ENCODE results near the gene ARID2. TPM values are rescaled to one million over a fixed set of nuclear protein-coding genes. Genes with fewer than 3 reads are reported as not detected.

ARID2 gene
- total RNA-seq, 2 donors from 2014 or later: 19.1 to 26.2 TPM

DNA sequence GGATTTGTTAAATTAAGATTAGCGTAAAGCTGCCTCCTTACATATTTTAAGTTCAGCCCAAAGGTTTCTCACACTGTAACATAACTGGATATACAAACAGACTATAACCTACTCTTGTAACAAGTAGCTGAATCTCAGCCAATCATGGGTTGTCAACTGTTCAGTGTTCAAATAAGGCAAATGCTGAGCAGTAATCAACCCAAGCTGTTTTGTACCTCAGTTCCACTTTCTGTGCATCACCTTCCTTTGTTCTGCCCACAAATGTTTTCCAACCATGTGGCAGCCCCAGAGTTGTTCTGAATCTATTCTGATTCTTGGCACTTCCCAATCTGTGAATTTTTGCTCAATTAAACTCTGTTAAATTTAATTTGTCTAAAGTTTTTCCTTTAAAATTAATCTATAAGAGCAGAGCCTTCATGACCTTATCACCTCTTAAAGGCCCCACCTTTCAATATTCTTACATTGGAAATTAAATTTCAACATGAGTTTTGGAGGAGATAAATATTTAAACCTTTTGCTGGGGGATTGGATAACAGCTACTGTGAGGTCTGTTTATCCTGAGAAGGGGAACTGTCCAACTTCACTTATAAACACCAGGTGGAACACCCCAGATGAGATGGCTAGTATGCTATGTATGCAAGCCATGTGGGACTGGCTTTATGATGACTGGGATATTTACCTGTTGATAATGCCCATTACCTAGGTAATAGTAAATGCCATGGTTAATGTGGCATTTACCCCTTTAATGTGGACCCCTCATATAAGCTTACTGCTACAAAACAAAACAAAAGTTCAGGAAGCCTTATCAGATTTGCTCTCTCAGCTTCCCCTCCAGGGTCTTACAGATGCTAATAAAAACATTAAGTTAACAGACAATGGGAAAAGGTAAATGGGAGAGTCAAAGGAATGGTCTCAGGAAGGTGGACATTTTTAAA is 42.2 kb upstream of the ARID2 start:
- TF ChIP-seq CTCF (IDR thresholded peaks at IDR 0.05) (no peak), POLR2A (IDR thresholded peaks at IDR 0.05) (no peak)
- Histone ChIP-seq H3K27me3 (no peaks in the 10 kb centered on the region), H3K4me1 (no peaks in the 10 kb centered on the region), H3K4me3 (no peak overlapping the region), H3K27ac (no peak overlapping the region), H3K9me3 (no peaks in the 10 kb centered on the region), H3K36me3 (replicated peaks in 1 of 2; ENCODE audit: insufficient read depth in 1 of 2, low read depth in 2 of 2) (no peaks in the 10 kb centered on the region)
- ATAC-seq (no peak), DNase-seq (no peak)
- WGBS, 2 donors: 100% methylated on average over 1 of the region's 1 CpG
- intact Hi-C loops (cut with DNase I): no loop called here

GRCh38 chr12:45688183-45688582 is 41.3 kb upstream of the ARID2 start:
- intact Hi-C loops (cut with DNase I): no loop called here

GRCh38 chr12:45695035-45695434 is 34.5 kb upstream of the ARID2 start:
- TF ChIP-seq POLR2A (IDR thresholded peaks at IDR 0.05) (no peak), CTCF (IDR thresholded peaks at IDR 0.05) (no peak)
- DNase-seq (peak in 1 of 4 donors; percentile 8), ATAC-seq (no peak)
- no peaks in the 10 kb centered on the region for H3K4me1 ChIP-seq
- H3K27ac ChIP-seq: no peak overlapping the region
- H3K36me3 ChIP-seq (replicated peaks in 1 of 2; ENCODE audit: insufficient read depth in 1 of 2, low read depth in 2 of 2): no peaks in the 10 kb centered on the region
- intact Hi-C loops (cut with DNase I): no loop called here
- peaks cover 0 to 9% (median 0%) of the 10 kb centered on the region in 3 donors for H3K9me3 ChIP-seq
- H3K4me3 ChIP-seq: no peak overlapping the region
- WGBS, 2 donors: 60 to 69% methylated on average over 2 of the region's 2 CpGs
- H3K27me3 ChIP-seq: no peaks in the 10 kb centered on the region

More at GRCh38 chr12:45688183-45688582, 41.3 kb upstream of the ARID2 start:
- no peak overlapping the region for H3K27ac ChIP-seq
- H3K4me1 ChIP-seq: no peaks in the 10 kb centered on the region
- no peaks in the 10 kb centered on the region for H3K36me3 ChIP-seq (replicated peaks in 1 of 2; ENCODE audit: insufficient read depth in 1 of 2, low read depth in 2 of 2)
- no peak overlapping the region for H3K4me3 ChIP-seq
- ATAC-seq: no peak
- H3K9me3 ChIP-seq: no peaks in the 10 kb centered on the region
- TF ChIP-seq POLR2A (IDR thresholded peaks at IDR 0.05): no peak
- no peak for TF ChIP-seq CTCF (IDR thresholded peaks at IDR 0.05)
- DNase-seq: no peak
- H3K27me3 ChIP-seq: no peaks in the 10 kb centered on the region

DNA sequence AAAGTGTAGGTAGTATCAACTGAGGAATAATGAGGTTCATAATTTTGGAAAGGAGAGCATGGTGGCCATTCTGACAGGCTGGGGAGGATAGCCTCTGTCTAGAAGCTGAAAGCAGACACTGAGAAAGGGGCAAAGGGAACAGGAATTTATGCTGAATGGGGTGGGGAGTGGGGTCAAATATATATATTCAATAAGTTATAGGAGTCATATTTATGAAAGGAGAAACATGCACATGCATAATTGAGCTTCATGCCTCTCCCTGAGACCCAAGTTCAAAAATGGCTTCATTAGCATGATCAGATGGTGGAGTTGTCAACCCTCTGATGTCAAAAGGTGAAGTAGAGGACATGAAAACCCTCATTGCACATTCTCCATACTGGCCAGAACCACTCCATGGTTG is 33.9 kb upstream of the ARID2 start:
- DNase-seq (no peak), ATAC-seq (no peak)
- Histone ChIP-seq H3K27ac (no peak overlapping the region), H3K4me3 (no peak overlapping the region), H3K9me3 (peaks cover 0 to 9% (median 0%) of the 10 kb centered on the region in 3 donors), H3K36me3 (replicated peaks in 1 of 2; ENCODE audit: insufficient read depth in 1 of 2, low read depth in 2 of 2) (no peaks in the 10 kb centered on the region), H3K4me1 (no peaks in the 10 kb centered on the region), H3K27me3 (no peaks in the 10 kb centered on the region)
- no peak for TF ChIP-seq POLR2A (IDR thresholded peaks at IDR 0.05)
- intact Hi-C loops (cut with DNase I): no loop called here

DNA sequence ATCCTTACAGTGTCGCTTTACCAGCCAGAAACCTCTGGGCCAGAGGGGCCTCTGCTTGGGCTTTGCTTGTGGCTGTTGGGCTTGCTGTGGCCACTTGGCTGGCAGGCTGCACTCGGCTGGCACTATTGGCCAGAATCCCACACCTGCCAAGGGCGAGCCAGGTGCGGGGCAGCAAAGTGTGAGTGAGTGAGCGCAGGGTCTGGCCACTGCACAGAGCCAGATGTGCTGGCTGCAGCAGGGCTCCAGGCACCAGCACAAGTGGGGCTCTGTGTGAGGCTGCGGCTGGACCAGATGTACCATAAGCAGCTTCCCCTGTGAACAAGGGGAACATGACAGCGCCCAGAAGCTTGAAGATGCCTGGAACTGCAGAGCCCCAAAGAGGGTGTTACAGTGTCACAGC is 33.5 kb upstream of the ARID2 start:
- no peak for DNase-seq
- 94 to 96% methylated on average over 5 to 7 of the region's 7 CpGs for WGBS, 2 donors
- intact Hi-C loops (cut with DNase I): no loop called here
- Histone ChIP-seq H3K27ac (no peak overlapping the region), H3K36me3 (replicated peaks in 1 of 2; ENCODE audit: insufficient read depth in 1 of 2, low read depth in 2 of 2) (no peaks in the 10 kb centered on the region), H3K4me3 (no peak overlapping the region), H3K4me1 (no peaks in the 10 kb centered on the region), H3K27me3 (no peaks in the 10 kb centered on the region), H3K9me3 (peaks cover 0 to 9% (median 0%) of the 10 kb centered on the region in 3 donors)
- no peak for ATAC-seq
- no peak for TF ChIP-seq POLR2A (IDR thresholded peaks at IDR 0.05)
- TF ChIP-seq CTCF (IDR thresholded peaks at IDR 0.05): no peak

All from body of pancreas (tissue), 4 donors.